ENCODE data around the gene ZNF217. TPM values are rescaled to one million over a fixed set of nuclear protein-coding genes. Genes with fewer than 3 reads are reported as not detected.
"Not testable (repeated sequence)": the region's sequence is repeated elsewhere in the genome, so short reads cannot be mapped to it uniquely, and the experiment has no call there.

Gene ZNF217
- total RNA-seq, 1 donor from 2014 or later, result 5.4 TPM

DNA sequence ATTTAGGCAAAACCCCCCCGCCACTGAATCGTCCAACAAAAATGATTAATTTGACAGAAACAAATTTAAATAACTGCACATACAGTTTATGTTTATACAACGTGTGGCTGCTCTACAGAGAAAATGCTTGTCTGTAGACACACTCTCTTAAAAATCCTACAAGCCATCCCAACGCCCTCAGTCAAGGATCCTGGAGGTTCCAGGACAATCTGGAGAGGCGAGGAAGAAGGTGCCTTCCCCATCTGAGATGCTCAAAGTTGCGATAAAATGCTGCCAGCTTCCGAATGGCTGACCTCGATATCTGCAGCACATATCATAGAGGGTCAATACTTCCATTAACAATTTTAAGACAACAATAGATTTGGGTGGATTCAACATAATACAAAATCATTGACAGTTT, 25.3 kb downstream of the ZNF217 start:
- H3K36me3 ChIP-seq, result peaks cover 86% of the 10 kb centered on the region
- intact Hi-C loops (cut with micrococcal nuclease), result no loop called here
- TF ChIP-seq, protein P1, sequence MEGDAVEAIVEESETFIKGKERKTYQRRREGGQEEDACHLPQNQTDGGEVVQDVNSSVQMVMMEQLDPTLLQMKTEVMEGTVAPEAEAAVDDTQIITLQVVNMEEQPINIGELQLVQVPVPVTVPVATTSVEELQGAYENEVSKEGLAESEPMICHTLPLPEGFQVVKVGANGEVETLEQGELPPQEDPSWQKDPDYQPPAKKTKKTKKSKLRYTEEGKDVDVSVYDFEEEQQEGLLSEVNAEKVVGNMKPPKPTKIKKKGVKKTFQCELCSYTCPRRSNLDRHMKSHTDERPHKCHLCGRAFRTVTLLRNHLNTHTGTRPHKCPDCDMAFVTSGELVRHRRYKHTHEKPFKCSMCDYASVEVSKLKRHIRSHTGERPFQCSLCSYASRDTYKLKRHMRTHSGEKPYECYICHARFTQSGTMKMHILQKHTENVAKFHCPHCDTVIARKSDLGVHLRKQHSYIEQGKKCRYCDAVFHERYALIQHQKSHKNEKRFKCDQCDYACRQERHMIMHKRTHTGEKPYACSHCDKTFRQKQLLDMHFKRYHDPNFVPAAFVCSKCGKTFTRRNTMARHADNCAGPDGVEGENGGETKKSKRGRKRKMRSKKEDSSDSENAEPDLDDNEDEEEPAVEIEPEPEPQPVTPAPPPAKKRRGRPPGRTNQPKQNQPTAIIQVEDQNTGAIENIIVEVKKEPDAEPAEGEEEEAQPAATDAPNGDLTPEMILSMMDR (IDR thresholded peaks at IDR 0.05; ENCODE audit: borderline replicate concordance), result no peak
- DNase-seq, result no peak
- no peak overlapping the region for H3K4me3 ChIP-seq
- H3K27ac ChIP-seq (replicated peaks), result no peak overlapping the region
- peaks cover 15% of the 10 kb centered on the region for H3K4me1 ChIP-seq
- H3K9me3 ChIP-seq (replicated peaks), result no peaks in the 10 kb centered on the region
- H3K27me3 ChIP-seq (ENCODE audit: low read depth), result no peaks in the 10 kb centered on the region

DNA sequence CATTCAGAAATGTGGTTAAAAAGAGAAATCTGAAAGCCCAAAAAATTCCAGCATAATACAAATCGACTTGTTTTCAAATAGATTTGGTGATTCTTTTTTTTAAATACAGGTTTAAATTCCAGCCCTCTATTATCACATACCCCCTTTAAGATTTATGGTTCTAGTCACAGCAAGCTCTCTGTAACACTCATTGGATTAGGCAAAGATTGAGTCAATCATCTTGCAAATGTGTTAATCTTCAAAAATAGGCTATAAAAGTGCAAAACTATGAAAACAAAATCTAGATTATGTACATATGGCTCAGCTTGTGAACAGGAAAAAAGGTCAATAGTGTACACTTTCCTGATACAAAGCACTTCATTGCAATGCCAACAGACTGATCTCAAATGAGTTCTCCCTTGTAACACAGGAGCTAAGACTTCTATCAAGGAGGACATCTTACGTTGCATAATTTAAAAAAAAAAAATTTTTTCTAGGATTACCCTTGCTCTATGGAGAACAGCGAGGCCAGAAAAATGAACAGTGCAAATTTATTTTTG, 26.2 kb downstream of the ZNF217 start:
- Histone ChIP-seq H3K4me1 (peaks cover 10% of the 10 kb centered on the region), H3K27me3 (ENCODE audit: low read depth) (no peaks in the 10 kb centered on the region), H3K9me3 (replicated peaks) (no peaks in the 10 kb centered on the region), H3K36me3 (peaks cover 77% of the 10 kb centered on the region), H3K4me3 (no peak overlapping the region), H3K27ac (replicated peaks) (no peak overlapping the region)
- intact Hi-C loops (cut with micrococcal nuclease), result no loop called here
- TF ChIP-seq, protein P1 (IDR thresholded peaks at IDR 0.05; ENCODE audit: borderline replicate concordance), result no peak
- DNase-seq, result no peak

DNA sequence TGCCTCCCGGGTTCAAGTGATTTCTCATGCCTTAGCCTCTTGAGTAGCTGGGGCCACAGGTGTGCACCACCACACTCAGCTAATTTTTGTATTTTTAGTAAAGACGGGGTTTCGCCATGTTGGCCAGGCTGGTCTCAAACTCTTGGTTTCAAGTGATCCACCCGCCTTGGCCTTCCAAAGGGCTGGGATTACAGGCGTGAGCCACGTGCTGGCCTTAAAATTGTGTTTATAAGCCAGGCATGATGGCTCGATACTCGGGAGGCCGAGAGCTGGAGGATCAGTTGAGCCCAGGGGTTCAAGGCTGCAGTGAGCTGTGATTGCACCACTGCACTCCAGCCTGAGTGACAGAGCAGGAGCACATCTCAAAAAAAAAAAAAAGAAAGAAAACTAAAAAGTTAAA, 27.0 kb downstream of the ZNF217 start:
- H3K36me3 ChIP-seq, result peaks cover 69% of the 10 kb centered on the region
- DNase-seq; intact Hi-C loops (cut with micrococcal nuclease); H3K4me3 ChIP-seq; H3K4me1 ChIP-seq; H3K27ac ChIP-seq (replicated peaks); H3K9me3 ChIP-seq (replicated peaks); H3K27me3 ChIP-seq (ENCODE audit: low read depth): not testable (repeated sequence)

DNA sequence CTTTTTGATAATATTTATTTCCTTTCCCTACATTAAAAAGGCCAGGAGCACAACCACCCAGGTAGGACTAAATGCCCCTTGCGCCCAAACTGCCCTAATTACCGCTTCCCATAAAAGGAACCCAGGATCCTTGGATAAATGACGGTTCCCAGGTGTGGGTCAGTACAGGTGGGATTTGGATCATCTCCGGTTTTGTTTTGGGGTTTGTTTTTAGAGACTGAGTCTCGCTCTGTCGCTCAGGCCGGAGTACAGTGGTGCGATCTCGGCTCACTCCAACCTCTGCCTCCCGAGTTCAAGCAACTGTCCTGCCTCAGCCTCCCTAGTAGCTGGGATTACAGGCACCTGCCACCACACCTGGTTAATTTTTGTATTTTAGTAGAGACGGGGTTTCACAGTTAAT, 28.4 kb downstream of the ZNF217 start:
- intact Hi-C loops (cut with micrococcal nuclease), result no loop called here

DNA sequence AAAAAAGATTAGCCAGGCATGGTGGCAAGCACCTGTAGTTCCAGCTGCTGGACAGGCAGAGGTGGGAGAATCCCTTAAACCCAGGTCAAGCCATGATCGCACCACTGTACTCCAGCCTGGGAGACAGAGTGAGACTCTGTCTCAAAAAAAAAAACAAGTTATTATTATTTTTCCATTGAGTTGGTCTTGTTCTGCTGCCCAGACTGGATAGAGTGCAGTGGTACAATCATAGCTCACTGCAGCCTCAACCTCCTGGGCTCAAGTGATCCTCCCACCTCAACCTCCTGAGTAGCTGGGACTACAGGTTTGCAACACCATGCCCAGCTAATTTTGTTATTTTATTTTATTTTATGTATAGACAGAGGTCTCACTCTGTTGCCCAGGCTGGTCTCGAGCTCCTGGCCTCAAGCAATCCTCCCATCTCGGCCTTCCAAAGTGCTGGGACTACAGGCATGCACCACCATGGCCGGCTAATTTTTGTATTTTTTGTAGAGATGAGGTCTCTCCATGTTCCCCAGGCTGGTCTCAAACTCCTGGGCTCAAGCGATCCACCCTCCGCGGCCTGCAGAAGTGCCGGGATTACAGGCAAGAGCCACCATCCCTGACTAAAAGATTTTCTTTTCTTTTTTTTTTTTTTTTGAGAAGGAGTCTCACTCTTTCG, 31.4 kb downstream of the ZNF217 start:
- H3K27me3 ChIP-seq (ENCODE audit: low read depth); H3K4me1 ChIP-seq; DNase-seq; H3K9me3 ChIP-seq (replicated peaks); intact Hi-C loops (cut with micrococcal nuclease); H3K27ac ChIP-seq (replicated peaks); H3K4me3 ChIP-seq: not testable (repeated sequence)
- peaks cover 27% of the 10 kb centered on the region for H3K36me3 ChIP-seq

More for the DNA sequence above, 28.4 kb downstream of the ZNF217 start:
- H3K27ac ChIP-seq (replicated peaks), result no peak overlapping the region
- peaks cover 2% of the 10 kb centered on the region for H3K4me1 ChIP-seq
- TF ChIP-seq, protein P1 (IDR thresholded peaks at IDR 0.05; ENCODE audit: borderline replicate concordance), result no peak
- H3K36me3 ChIP-seq, result peaks cover 55% of the 10 kb centered on the region
- DNase-seq, result no peak
- no peaks in the 10 kb centered on the region for H3K27me3 ChIP-seq (ENCODE audit: low read depth)
- no peak overlapping the region for H3K4me3 ChIP-seq
- H3K9me3 ChIP-seq (replicated peaks), result no peaks in the 10 kb centered on the region

DNA sequence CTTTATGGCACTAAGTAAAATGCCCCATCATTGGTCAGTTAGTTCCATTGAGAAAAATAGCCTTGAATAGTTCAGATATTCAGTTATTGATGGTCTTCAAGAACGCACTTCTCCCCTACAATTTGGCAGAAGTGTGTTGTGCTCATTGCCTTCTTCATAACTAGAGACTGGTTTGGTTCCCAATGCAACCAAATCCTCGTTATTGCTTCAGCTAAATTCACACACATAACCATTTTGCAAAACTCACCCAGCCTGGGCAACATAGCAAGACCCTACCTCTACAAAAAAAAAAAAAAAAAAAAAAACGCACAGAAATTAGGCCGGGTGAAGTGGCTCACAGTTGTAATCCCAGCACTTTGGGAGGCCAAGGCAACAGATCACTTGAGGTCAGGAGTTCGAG, 32.1 kb downstream of the ZNF217 start:
- Histone ChIP-seq H3K27ac (replicated peaks) (no peak overlapping the region), H3K4me1 (no peaks in the 10 kb centered on the region), H3K36me3 (peaks cover 21% of the 10 kb centered on the region), H3K4me3 (no peak overlapping the region), H3K9me3 (replicated peaks) (no peaks in the 10 kb centered on the region), H3K27me3 (ENCODE audit: low read depth) (no peaks in the 10 kb centered on the region)
- TF ChIP-seq, protein P1 (IDR thresholded peaks at IDR 0.05; ENCODE audit: borderline replicate concordance), result no peak
- intact Hi-C loops (cut with micrococcal nuclease), result no loop called here
- DNase-seq, result no peak

All from left ventricle myocardium inferior (tissue), 1 donor.